Measurements from ENCODE around the gene PCDHGC5.

DNA sequence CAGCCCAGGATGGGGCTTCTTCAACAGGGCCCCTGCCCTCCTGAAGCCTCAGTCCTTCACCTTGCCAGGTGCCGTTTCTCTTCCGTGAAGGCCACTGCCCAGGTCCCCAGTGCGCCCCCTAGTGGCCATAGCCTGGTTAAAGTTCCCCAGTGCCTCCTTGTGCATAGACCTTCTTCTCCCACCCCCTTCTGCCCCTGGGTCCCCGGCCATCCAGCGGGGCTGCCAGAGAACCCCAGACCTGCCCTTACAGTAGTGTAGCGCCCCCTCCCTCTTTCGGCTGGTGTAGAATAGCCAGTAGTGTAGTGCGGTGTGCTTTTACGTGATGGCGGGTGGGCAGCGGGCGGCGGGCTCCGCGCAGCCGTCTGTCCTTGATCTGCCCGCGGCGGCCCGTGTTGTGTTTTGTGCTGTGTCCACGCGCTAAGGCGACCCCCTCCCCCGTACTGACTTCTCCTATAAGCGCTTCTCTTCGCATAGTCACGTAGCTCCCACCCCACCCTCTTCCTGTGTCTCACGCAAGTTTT is 23.6 kb downstream of the PCDHGC5 start:
- TF ChIP-seq, protein P1, sequence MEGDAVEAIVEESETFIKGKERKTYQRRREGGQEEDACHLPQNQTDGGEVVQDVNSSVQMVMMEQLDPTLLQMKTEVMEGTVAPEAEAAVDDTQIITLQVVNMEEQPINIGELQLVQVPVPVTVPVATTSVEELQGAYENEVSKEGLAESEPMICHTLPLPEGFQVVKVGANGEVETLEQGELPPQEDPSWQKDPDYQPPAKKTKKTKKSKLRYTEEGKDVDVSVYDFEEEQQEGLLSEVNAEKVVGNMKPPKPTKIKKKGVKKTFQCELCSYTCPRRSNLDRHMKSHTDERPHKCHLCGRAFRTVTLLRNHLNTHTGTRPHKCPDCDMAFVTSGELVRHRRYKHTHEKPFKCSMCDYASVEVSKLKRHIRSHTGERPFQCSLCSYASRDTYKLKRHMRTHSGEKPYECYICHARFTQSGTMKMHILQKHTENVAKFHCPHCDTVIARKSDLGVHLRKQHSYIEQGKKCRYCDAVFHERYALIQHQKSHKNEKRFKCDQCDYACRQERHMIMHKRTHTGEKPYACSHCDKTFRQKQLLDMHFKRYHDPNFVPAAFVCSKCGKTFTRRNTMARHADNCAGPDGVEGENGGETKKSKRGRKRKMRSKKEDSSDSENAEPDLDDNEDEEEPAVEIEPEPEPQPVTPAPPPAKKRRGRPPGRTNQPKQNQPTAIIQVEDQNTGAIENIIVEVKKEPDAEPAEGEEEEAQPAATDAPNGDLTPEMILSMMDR (conservative IDR thresholded peaks at IDR 0.05 in 1 of 2, IDR thresholded peaks at IDR 0.05 in 1 of 2; ENCODE audit: extremely low read depth in 1 of 2, insufficient read depth in 1 of 2, low read depth in 1 of 2, low read length in 2 of 2), result peak; percentile 78 to 90
- no peak for TF ChIP-seq EZH2 (IDR thresholded peaks at IDR 0.05; ENCODE audit: borderline replicate concordance, low read length)
